B cell (primary cell): Measurements from ENCODE around the gene PTPN22. TPM values are rescaled to one million over a fixed set of nuclear protein-coding genes. Genes with fewer than 3 reads are reported as not detected.

Experiments used
- ATAC-seq: fragments of 200-7000 bp; cut with Tn5 transposase; one replicate; pipeline ENCODE4 v1.10.0; 2021; ENCODE audit warnings: low read depth, mild to moderate bottlenecking, moderate number of reproducible peaks, moderate library complexity
- CTCF ChIA-PET: fragments of 350-600 bp; sonication (Branson Sonifier 250); formaldehyde crosslinking; loops from one replicate; lab custom pipeline; 2021; ENCODE audit warnings: antibody characterized with exemption, inconsistent platforms; lab: Charles Lee
- POLR2A ChIA-PET: fragments of 350-600 bp; sonication (Branson Sonifier 250); formaldehyde crosslinking; loops from one replicate; lab custom pipeline; 2021; ENCODE audit warnings: antibody characterized with exemption; lab: Charles Lee
- DNase-seq: peaks from one replicate; pipeline ENCODE4 v3.0.0; 2013
- H2AFZ ChIP-seq: 2 replicates; pipeline ENCODE4 v1.6.1; 2012; ENCODE audit warnings: mild to moderate bottlenecking, low read depth, low read length; ENCODE audit not compliant: insufficient read depth, poor library complexity, severe bottlenecking
- H3K27ac ChIP-seq, 2 donors: 1 replicate in 1 of 2; 2 replicates in 1 of 2; pipeline ENCODE4 v1.5.1; 2012 to 2013; ENCODE audit warnings: low read length in 2 of 2, mild to moderate bottlenecking in 2 of 2, moderate library complexity in 1 of 2
- H3K27me3 ChIP-seq, 4 experiments: fragments of 200-600 bp in 1 of 4; sonication (generic) in 1 of 4; replicated peaks in 1 of 4; 1 replicate in 2 of 4; 2 replicates in 2 of 4; pipeline versions ENCODE4 v1.6.1 to v1.7.0; 2013 to 2016; ENCODE audit warnings: low read length in 3 of 4, mild to moderate bottlenecking in 2 of 4, mixed read lengths in 1 of 4, moderate library complexity in 1 of 4; ENCODE audit not compliant: insufficient read depth in 4 of 4, control insufficient read depth in 3 of 4; ENCODE audit errors: control extremely low read depth in 1 of 4
- H3K36me3 ChIP-seq, 2 experiments: replicated peaks in 1 of 2; 1 replicate in 1 of 2; 2 replicates in 1 of 2; pipeline versions ENCODE4 v1.6.1 to v1.7.1; 2013; ENCODE audit warnings: low read length in 1 of 2; ENCODE audit not compliant: insufficient read depth in 2 of 2, control insufficient read depth in 1 of 2; ENCODE audit errors: control extremely low read depth in 1 of 2, extremely low read depth in 1 of 2
- H3K4me1 ChIP-seq, 2 donors: fragments of 200-600 bp in 1 of 2; sonication (generic) in 1 of 2; 1 replicate in 1 of 2; 2 replicates in 1 of 2; pipeline versions ENCODE4 v1.5.1 to v1.6.1; 2013 to 2017; ENCODE audit warnings: low read length in 2 of 2; ENCODE audit not compliant: control insufficient read depth in 2 of 2, insufficient read depth in 2 of 2
- H3K4me2 ChIP-seq: replicated peaks from 2 replicates; pipeline ENCODE3; 2012; ENCODE audit warnings: mild to moderate bottlenecking, low read depth, low read length; ENCODE audit not compliant: poor library complexity, severe bottlenecking
- H3K4me3 ChIP-seq, 5 experiments: fragments of 200-600 bp in 1 of 5; sonication (generic) in 1 of 5; 1 replicate in 3 of 5; 2 replicates in 2 of 5; pipeline versions ENCODE4 v1.5.1 to v1.7.0; 2011 to 2016; ENCODE audit warnings: low read length in 4 of 5, mild to moderate bottlenecking in 4 of 5, low read depth in 2 of 5, control low read depth in 1 of 5, moderate library complexity in 1 of 5; ENCODE audit not compliant: insufficient read depth in 1 of 5; ENCODE audit errors: control extremely low read depth in 1 of 5, extremely low read depth in 1 of 5
- H3K79me2 ChIP-seq: fragments of 200-600 bp; sonication (generic); one replicate; pipeline ENCODE4 v1.6.0; 2016; ENCODE audit warnings: low read length; ENCODE audit not compliant: control insufficient read depth, insufficient read depth
- H3K9ac ChIP-seq: fragments of 200-600 bp; sonication (generic); 2 replicates; pipeline ENCODE4 v1.6.1; 2017; ENCODE audit warnings: mild to moderate bottlenecking, low read length, moderate library complexity
- H3K9me3 ChIP-seq, 3 donors: one replicate each; pipeline versions ENCODE4 v1.6.1 to v1.7.1; 2013; ENCODE audit warnings: low read length in 2 of 3; ENCODE audit not compliant: control insufficient read depth in 2 of 3, insufficient read depth in 1 of 3; ENCODE audit errors: control extremely low read depth in 1 of 3
- H4K20me1 ChIP-seq: 2 replicates; pipeline ENCODE4 v1.6.0; 2012; ENCODE audit warnings: mild to moderate bottlenecking, low read length; ENCODE audit not compliant: insufficient read depth, control insufficient read depth, poor library complexity, severe bottlenecking
- H3K27ac Mint-ChIP-seq: one replicate; pipeline ENCODE4 v1.8.0; 2021; ENCODE audit warnings: mixed read lengths
- H3K27me3 Mint-ChIP-seq: one replicate; pipeline ENCODE4 v1.8.0; 2021; ENCODE audit warnings: mixed read lengths
- H3K4me1 Mint-ChIP-seq: one replicate; pipeline ENCODE4 v1.8.0; 2021; ENCODE audit warnings: mixed read lengths
- H3K4me3 Mint-ChIP-seq: one replicate; pipeline ENCODE4 v1.8.0; 2021; ENCODE audit warnings: mixed read lengths
- H3K9me3 Mint-ChIP-seq: one replicate; pipeline ENCODE4 v1.8.0; 2022; ENCODE audit warnings: mixed read lengths; ENCODE audit not compliant: insufficient read depth
- EZH2 ChIP-seq: IDR thresholded peaks from 2 replicates; pipeline ENCODE4 v1.6.1; 2012; ENCODE audit warnings: borderline replicate concordance, low read depth, mild to moderate bottlenecking, moderate library complexity, low read length; ENCODE audit not compliant: insufficient read depth, poor library complexity, severe bottlenecking
- whole genome bisulfite sequencing: methylation state at CpG from one replicate; pipeline ENCODE4 v1.1.5; 2013; ENCODE audit warnings: missing lambda C conversion rate; ENCODE audit not compliant: insufficient coverage; 5-methylcytosine and 5-hydroxymethylcytosine counted together
- intact Hi-C: fragments of 100-400 bp; cut with micrococcal nuclease; formaldehyde crosslinking; loops from one replicate; pipeline ENCODE4 v1.10.0; 2022
- polyA plus RNA-seq: library from polyadenylated mRNA; depleted of rRNA; stranded (reverse); fragments of >200 nt; gene quantifications from 2 replicates; pipeline ENCODE4 v1.2.3, GENCODE V29; 2012
- total RNA-seq, 2 donors: library from RNA; stranded (reverse); fragments of 120-200 nt in 1 of 2; gene quantifications; 1 replicate in 1 of 2; 2 replicates in 1 of 2; pipeline versions ENCODE4 v1.2.3 to v1.2.4, GENCODE V29; 2013 to 2022
- TF ChIP-seq, protein P1 (sequence below): fragments of 200-600 bp; IDR thresholded peaks from one replicate; pipeline ENCODE4 v1.8.0; 2022; ENCODE audit warnings: antibody characterized with exemption, mild to moderate bottlenecking

Gene PTPN22
- total and polyA plus RNA-seq, 2 donors (not counting 1 experiment from before 2014, with no cell fraction given), result 14.3 to 37.4 TPM

DNA sequence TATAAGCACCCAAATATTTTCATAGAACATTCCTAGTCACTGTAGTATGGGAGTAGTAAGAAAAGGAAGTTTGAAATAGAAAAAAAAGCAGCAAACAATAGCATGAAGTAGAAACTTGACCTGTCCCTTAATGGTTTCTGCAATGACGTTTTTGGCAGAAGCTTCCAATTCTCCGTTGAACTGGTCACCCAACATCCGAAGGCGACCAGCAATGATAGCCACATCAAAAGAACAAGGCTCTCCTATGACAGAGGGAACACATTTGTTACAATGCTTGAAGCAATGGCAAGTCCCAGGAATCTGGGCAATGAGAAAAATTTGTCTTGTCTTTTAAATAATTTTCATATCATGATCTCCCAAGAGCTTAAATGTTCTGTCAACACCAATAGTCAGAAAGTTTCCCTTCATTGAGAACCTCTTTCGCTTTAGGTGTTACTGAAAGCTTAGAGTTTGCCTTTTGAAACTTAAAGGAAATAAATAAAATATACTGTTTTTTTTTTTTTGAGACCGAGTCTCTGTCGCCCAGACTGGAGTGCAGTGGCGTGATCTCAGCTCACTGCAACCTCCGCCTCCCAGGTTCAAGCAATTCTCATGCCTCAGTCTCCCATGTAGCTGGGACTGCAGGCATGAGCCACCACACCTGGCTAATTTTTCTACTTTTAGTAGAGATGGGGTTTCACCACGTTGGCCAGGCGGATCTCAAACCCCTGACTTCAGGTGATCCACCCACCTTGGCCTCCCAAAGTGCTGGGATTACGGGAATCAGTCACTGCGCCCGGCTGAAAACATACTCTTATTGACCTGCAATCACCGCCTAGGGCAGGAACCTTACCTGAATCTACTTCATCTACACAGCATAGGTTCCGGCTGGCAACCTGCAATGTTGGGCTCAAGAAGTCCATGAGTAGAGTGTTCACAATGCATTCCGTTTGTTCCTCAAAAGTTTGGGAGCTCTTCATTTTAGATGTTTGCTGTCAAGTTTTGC is 15.2 kb upstream of the PTPN22 start:
- H3K27ac Mint-ChIP-seq, result no peak overlapping the region
- Histone ChIP-seq H3K36me3 (peaks cover 0 to 2% of the 10 kb centered on the region in 2 experiments), H4K20me1 (no peaks in the 10 kb centered on the region), H3K27ac (no peak overlapping the region), H3K4me1 (peaks cover 0 to 3% of the 10 kb centered on the region in 2 donors), H3K9me3 (no peaks in the 10 kb centered on the region), H3K79me2 (no peaks in the 10 kb centered on the region), H3K4me2 (no peak overlapping the region), H3K4me3 (no peak overlapping the region), H3K9ac (no peak overlapping the region), H3K27me3 (no peaks in the 10 kb centered on the region), H2AFZ (no peak overlapping the region)
- 94% methylated on average over 7 of the region's 17 CpGs for WGBS
- ChIA-PET CTCF (no interaction called here), POLR2A (no interaction called here)
- intact Hi-C loops, result no loop called here
- peaks cover 4% of the 10 kb centered on the region for H3K4me1 Mint-ChIP-seq
- ATAC-seq (no peak), DNase-seq (no peak)
- no peak overlapping the region for H3K4me3 Mint-ChIP-seq
- TF ChIP-seq, protein P1, sequence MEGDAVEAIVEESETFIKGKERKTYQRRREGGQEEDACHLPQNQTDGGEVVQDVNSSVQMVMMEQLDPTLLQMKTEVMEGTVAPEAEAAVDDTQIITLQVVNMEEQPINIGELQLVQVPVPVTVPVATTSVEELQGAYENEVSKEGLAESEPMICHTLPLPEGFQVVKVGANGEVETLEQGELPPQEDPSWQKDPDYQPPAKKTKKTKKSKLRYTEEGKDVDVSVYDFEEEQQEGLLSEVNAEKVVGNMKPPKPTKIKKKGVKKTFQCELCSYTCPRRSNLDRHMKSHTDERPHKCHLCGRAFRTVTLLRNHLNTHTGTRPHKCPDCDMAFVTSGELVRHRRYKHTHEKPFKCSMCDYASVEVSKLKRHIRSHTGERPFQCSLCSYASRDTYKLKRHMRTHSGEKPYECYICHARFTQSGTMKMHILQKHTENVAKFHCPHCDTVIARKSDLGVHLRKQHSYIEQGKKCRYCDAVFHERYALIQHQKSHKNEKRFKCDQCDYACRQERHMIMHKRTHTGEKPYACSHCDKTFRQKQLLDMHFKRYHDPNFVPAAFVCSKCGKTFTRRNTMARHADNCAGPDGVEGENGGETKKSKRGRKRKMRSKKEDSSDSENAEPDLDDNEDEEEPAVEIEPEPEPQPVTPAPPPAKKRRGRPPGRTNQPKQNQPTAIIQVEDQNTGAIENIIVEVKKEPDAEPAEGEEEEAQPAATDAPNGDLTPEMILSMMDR, result no peak
- TF ChIP-seq EZH2, result no peak
- H3K9me3 Mint-ChIP-seq, result no peaks in the 10 kb centered on the region
- no peaks in the 10 kb centered on the region for H3K27me3 Mint-ChIP-seq

DNA sequence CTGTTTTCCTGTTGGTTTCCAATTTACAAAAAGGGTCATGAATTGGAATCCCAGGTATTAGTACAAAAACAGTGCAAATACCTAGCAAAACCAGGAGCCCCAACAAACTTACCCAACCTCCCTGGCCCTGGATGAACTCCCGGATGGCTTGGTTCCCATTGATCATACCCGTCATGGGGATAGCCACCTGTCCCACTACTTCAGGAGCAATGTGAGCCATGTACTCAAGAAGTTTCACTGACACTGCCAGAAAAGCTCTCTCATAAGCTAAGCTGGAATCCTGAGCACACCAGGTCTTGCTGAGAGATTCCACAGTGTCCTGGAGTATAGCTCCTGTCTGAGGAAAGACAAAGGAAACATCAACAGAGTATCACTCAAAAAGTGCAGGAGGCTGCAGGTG is 10.1 kb upstream of the PTPN22 start:
- H3K27me3 ChIP-seq, result no peaks in the 10 kb centered on the region
- peaks cover 4% of the 10 kb centered on the region for H3K4me1 Mint-ChIP-seq
- H3K4me3 Mint-ChIP-seq, result no peak overlapping the region
- no peaks in the 10 kb centered on the region for H3K9me3 Mint-ChIP-seq
- DNase-seq (no peak), ATAC-seq (no peak)
- no peak overlapping the region for H3K27ac Mint-ChIP-seq
- H3K27ac ChIP-seq, result no peak overlapping the region
- no peak overlapping the region for H3K9ac ChIP-seq
- H3K4me2 ChIP-seq, result no peak overlapping the region
- H2AFZ ChIP-seq, result no peak overlapping the region
- no peak overlapping the region for H3K4me3 ChIP-seq
- peaks cover 0 to 3% of the 10 kb centered on the region in 2 donors for H3K4me1 ChIP-seq
- no peaks in the 10 kb centered on the region for H3K27me3 Mint-ChIP-seq
- POLR2A ChIA-PET, result no interaction called here
- intact Hi-C loops, result no loop called here
- H4K20me1 ChIP-seq, result no peaks in the 10 kb centered on the region
- H3K9me3 ChIP-seq, result no peaks in the 10 kb centered on the region
- no peaks in the 10 kb centered on the region for H3K79me2 ChIP-seq
- no peak for TF ChIP-seq EZH2
- TF ChIP-seq, protein P1, result no peak
- peaks cover 0 to 2% of the 10 kb centered on the region in 2 experiments for H3K36me3 ChIP-seq
- CTCF ChIA-PET, result interaction anchor here (1.2 to 1.3 kb wide), 3 partner anchors 9 to 47 kb away, joined by 3 to 4 read pairs (median 3); partner anchors contain the start of genes AP4B1 and HIPK1
- WGBS, result 100% methylated on average over 1 of the region's 2 CpGs
